Type B pancreatic cell (in vitro differentiated cells): ENCODE measurements around the gene EFNA5. TPM values are rescaled to one million over a fixed set of nuclear protein-coding genes. Genes with fewer than 3 reads are reported as not detected.

ENCODE experiments used
- DNase-seq: peaks from one replicate; pipeline ENCODE4 v3.0.0; 2021; ENCODE audit warnings: mixed read lengths; ENCODE audit not compliant: unreplicated experiment; ENCODE audit errors: extremely low spot score
- H3K27ac Mint-ChIP-seq: 2 replicates; pipeline ENCODE4 v1.8.0; 2021; ENCODE audit warnings: mild to moderate bottlenecking, mixed read lengths
- H3K27me3 Mint-ChIP-seq: 2 replicates; pipeline ENCODE4 v1.8.0; 2021; ENCODE audit warnings: mixed read lengths
- H3K36me3 Mint-ChIP-seq: 2 replicates; pipeline ENCODE4 v1.8.0; 2021; ENCODE audit warnings: mixed read lengths
- H3K4me1 Mint-ChIP-seq: one replicate; pipeline ENCODE4 v1.8.0; 2021; ENCODE audit warnings: mixed read lengths; ENCODE audit not compliant: unreplicated experiment
- H3K4me3 Mint-ChIP-seq: 2 replicates; pipeline ENCODE4 v1.8.0; 2021; ENCODE audit warnings: mild to moderate bottlenecking, mixed read lengths
- H3K9me3 Mint-ChIP-seq: 2 replicates; pipeline ENCODE4 v1.8.0; 2021; ENCODE audit warnings: mixed read lengths
- total RNA-seq: library from RNA; stranded (reverse); gene quantifications from 2 replicates; pipeline ENCODE4 v1.2.1, GENCODE V29; 2021; ENCODE audit warnings: low replicate concordance
- TF ChIP-seq, protein P1 (sequence below): fragments of 200-600 bp; sonication (generic); conservative IDR thresholded peaks from 2 replicates; pipeline ENCODE4 v1.5.0; 2021; ENCODE audit warnings: antibody characterized with exemption, mild to moderate bottlenecking

EFNA5 gene
- total RNA-seq, 1 donor from 2014 or later: 65.0 TPM

DNA sequence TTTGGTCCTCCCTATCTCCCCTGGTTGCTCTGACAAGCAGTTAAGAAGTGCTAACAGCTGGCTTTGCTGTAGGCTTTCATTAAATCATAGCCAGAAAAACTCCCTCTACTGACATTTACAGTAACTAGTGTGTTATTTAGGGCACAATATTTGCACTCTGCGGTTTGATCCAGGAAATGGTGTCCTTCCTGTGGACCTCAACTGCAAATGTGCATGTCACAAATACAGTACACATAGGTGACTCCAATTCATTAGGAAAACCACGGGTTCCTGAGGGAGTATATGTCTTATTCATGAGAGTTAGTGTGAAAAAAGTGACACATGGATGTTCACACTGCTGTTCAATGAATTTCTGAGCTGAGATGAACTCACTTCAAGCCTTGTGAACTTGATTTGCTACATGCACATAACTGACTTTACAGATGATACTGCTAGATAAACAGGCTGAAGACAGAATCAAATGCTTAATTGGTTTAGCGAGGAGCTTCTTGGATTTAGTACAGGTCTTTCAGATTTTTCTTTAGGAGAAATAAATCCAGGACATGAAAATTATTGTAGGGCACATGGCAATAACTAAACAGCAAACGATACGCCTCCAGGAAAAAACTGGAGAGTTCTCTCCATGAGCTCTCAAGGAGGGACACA lies 281.5 kb downstream of the EFNA5 start:
- no peak for DNase-seq
- peaks cover 53% of the 10 kb centered on the region for H3K4me1 Mint-ChIP-seq
- TF ChIP-seq, protein P1, sequence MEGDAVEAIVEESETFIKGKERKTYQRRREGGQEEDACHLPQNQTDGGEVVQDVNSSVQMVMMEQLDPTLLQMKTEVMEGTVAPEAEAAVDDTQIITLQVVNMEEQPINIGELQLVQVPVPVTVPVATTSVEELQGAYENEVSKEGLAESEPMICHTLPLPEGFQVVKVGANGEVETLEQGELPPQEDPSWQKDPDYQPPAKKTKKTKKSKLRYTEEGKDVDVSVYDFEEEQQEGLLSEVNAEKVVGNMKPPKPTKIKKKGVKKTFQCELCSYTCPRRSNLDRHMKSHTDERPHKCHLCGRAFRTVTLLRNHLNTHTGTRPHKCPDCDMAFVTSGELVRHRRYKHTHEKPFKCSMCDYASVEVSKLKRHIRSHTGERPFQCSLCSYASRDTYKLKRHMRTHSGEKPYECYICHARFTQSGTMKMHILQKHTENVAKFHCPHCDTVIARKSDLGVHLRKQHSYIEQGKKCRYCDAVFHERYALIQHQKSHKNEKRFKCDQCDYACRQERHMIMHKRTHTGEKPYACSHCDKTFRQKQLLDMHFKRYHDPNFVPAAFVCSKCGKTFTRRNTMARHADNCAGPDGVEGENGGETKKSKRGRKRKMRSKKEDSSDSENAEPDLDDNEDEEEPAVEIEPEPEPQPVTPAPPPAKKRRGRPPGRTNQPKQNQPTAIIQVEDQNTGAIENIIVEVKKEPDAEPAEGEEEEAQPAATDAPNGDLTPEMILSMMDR: no peak
- peak overlapping the region; percentile 46 for H3K4me3 Mint-ChIP-seq
- H3K36me3 Mint-ChIP-seq: peaks cover 14% of the 10 kb centered on the region
- no peaks in the 10 kb centered on the region for H3K9me3 Mint-ChIP-seq
- H3K27me3 Mint-ChIP-seq: no peaks in the 10 kb centered on the region
- peak overlapping the region; percentile 74 for H3K27ac Mint-ChIP-seq

DNA sequence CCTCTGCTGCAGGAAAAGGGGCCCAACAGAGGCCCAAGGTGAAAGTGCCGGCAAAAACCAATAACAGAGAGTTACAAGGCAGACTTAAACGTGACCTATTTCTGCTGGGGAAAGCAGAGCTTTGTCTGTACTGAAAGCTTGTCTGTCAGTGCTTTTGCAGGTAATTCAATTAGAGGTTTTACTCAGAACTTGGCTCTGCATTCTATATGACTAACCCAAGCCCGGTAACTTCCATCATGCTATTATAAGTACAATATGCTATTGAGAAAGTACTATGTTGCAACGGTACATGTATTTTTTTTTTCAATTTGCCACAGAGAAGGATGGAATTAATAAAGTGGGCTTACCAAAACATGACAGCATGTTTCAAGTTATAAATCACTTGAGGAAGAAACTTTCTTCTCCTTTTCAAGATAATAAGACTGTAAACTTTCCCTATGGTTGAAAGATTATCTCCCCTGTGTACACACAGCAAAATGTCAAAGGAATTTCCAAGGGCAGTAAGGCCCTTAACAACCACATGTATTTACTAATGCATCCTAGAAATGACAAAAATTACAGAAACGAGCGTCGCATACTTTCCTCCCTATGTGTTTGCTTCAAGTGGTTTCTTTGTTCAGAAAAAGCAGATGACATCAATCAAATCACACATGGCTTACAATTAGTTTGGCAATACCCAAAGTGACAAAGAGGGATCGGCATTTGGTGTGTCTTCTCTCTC lies 282.4 kb downstream of the EFNA5 start:
- Mint-ChIP-seq H3K27ac (peak overlapping the region; percentile 74), H3K4me1 (peaks cover 43% of the 10 kb centered on the region), H3K36me3 (peaks cover 22% of the 10 kb centered on the region), H3K9me3 (no peaks in the 10 kb centered on the region), H3K4me3 (peak overlapping the region; percentile 44), H3K27me3 (no peaks in the 10 kb centered on the region)
- DNase-seq: no peak
- TF ChIP-seq, protein P1: no peak

DNA sequence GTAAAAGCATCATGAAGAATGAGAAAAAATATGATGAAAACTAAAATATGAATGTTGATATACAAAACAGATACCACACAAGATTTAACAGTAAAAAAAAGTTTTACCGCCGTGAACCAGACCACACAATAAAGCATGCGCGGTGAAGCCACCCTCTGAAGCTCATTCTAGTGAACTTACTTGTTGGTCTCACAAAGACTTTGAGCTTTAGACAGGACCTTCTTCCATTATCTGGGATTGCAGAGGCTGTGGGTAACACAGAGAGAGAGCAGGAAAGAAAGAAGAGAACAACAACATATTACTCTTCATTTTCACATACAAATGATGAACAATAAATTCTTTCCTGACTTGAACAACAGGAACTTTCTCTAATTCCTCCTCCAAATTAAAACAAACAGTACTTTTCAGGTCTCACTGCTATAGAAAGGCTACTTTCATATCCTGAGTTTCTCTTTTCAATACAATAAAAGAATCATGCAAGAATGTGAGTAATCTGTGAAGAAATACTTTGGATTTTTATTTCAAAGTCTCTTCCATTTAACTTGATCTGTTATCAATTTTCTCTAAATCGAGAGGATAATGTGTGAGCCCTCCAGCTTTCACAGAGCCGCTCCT lies 283.1 kb downstream of the EFNA5 start:
- Mint-ChIP-seq H3K36me3 (peaks cover 26% of the 10 kb centered on the region), H3K9me3 (no peaks in the 10 kb centered on the region), H3K27me3 (no peaks in the 10 kb centered on the region), H3K4me1 (peaks cover 41% of the 10 kb centered on the region), H3K4me3 (peak overlapping the region; percentile 44), H3K27ac (peak overlapping the region; percentile 74)
- no peak for DNase-seq
- TF ChIP-seq, protein P1: no peak

DNA sequence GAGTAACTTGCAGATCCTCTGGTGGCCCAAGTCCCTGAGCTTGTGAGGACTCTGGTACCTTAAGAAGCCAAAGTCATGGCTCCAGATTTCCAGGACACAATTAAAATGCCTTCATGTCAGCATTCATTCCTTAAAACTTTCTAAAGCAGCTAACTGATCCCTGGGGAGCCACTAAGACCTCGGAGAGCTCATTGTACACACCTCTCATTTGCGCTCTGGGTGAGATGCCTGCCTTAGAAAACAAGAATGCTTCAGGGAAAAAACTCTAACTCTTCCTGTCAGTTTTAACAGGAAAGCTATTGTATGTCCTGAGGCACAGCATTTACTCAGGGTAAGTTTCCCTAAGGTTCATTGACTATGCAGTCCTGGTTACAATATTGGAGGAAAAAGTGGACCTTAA lies 285.0 kb downstream of the EFNA5 start:
- Mint-ChIP-seq H3K27ac (no peak overlapping the region), H3K4me1 (peaks cover 45% of the 10 kb centered on the region), H3K9me3 (no peaks in the 10 kb centered on the region), H3K36me3 (peaks cover 24% of the 10 kb centered on the region), H3K4me3 (no peak overlapping the region), H3K27me3 (no peaks in the 10 kb centered on the region)
- DNase-seq: no peak
- TF ChIP-seq, protein P1: no peak

DNA sequence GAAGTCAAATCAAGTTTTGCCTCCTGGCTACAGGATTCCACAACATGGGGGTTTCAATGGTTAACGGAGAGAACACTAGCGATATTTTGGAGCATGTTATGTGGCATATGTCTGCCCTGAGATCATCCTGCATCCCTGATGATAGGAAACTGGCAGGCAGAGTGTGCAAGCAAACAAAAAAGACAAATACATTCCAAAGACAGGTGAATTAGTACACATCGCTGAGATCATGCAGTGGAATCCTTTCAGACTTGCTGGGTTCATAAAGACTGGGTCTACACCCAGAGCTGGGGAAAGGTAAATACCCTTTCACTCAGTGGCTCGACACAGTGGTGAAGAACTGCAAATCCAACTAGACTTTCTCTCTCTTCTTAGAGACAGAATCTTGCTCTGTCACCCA lies 286.5 kb downstream of the EFNA5 start:
- no peak for DNase-seq
- TF ChIP-seq, protein P1: no peak
- Mint-ChIP-seq H3K27me3 (no peaks in the 10 kb centered on the region), H3K27ac (no peak overlapping the region), H3K4me3 (no peak overlapping the region), H3K9me3 (no peaks in the 10 kb centered on the region), H3K4me1 (peaks cover 39% of the 10 kb centered on the region), H3K36me3 (peaks cover 28% of the 10 kb centered on the region)
